KMS-11 (cell line): Measurements from ENCODE around the gene ITGA1.

ENCODE experiments used
- H2AFZ ChIP-seq: fragments of 200-600 bp; sonication (generic); 2 replicates; pipeline ENCODE4 v1.6.1; 2016; ENCODE audit warnings: antibody characterized with exemption, mixed run types, low read depth
- H3K27ac ChIP-seq: fragments of 200-600 bp; sonication (generic); 2 replicates; pipeline ENCODE4 v1.6.1; 2016; ENCODE audit warnings: mild to moderate bottlenecking, mixed run types
- H3K27me3 ChIP-seq: fragments of 200-600 bp; sonication (generic); 2 replicates; pipeline ENCODE4 v1.6.1; 2017; ENCODE audit warnings: mild to moderate bottlenecking, low read depth, mixed run types, moderate library complexity; ENCODE audit not compliant: insufficient read depth
- H3K36me3 ChIP-seq: fragments of 200-600 bp; sonication (generic); 2 replicates; pipeline ENCODE4 v1.6.1; 2017; ENCODE audit warnings: mild to moderate bottlenecking, mixed run types; ENCODE audit not compliant: insufficient read depth
- H3K4me1 ChIP-seq: fragments of 200-600 bp; sonication (generic); 2 replicates; pipeline ENCODE4 v1.6.1; 2016; ENCODE audit warnings: mild to moderate bottlenecking, low read depth, mixed run types; ENCODE audit not compliant: poor library complexity, severe bottlenecking
- H3K4me2 ChIP-seq: fragments of 200-600 bp; sonication (generic); 2 replicates; pipeline ENCODE4 v1.7.0; 2016; ENCODE audit warnings: mild to moderate bottlenecking, mixed run types
- H3K4me3 ChIP-seq: fragments of 200-600 bp; sonication (generic); IDR thresholded peaks from 2 replicates; pipeline ENCODE4 v1.6.1; 2017; ENCODE audit warnings: low read depth, low read length, mixed read lengths; ENCODE audit not compliant: insufficient read depth
- H3K79me2 ChIP-seq: fragments of 200-600 bp; sonication (generic); 2 replicates; pipeline ENCODE4 v1.6.1; 2016; ENCODE audit warnings: low read depth, mixed run types; ENCODE audit not compliant: insufficient read depth
- H3K9ac ChIP-seq: fragments of 200-600 bp; sonication (generic); 2 replicates; pipeline ENCODE4 v1.6.1; 2016; ENCODE audit warnings: mild to moderate bottlenecking, mixed run types
- H4K20me1 ChIP-seq: fragments of 200-600 bp; sonication (generic); 2 replicates; pipeline ENCODE4 v1.6.1; 2016; ENCODE audit warnings: mild to moderate bottlenecking, mixed run types; ENCODE audit not compliant: insufficient read depth
- CTCF ChIP-seq: fragments of 200-600 bp; sonication (generic); conservative IDR thresholded peaks from 2 replicates; pipeline ENCODE4 v1.6.1; 2017; ENCODE audit warnings: low read depth, mild to moderate bottlenecking, antibody characterized with exemption, low read length, moderate library complexity, mixed read lengths

Gene ITGA1

GRCh38 chr5:52800394-52801213 lies 12.9 kb downstream of the ITGA1 start:
- H3K79me2 ChIP-seq = peaks cover 47% of the 10 kb centered on the region
- peaks cover 33% of the 10 kb centered on the region for H3K4me1 ChIP-seq

GRCh38 chr5:52801329-52801728 lies 13.6 kb downstream of the ITGA1 start:
- no peaks in the 10 kb centered on the region for H3K27me3 ChIP-seq
- peak overlapping the region; percentile 81 for H3K4me2 ChIP-seq
- peaks cover 33% of the 10 kb centered on the region for H3K4me1 ChIP-seq
- H3K79me2 ChIP-seq = peaks cover 47% of the 10 kb centered on the region
- H3K4me3 ChIP-seq = peak overlapping the region; percentile 19
- no peak for TF ChIP-seq CTCF
- peaks cover 14% of the 10 kb centered on the region for H3K36me3 ChIP-seq
- H3K27ac ChIP-seq = peak overlapping the region; percentile 95
- peak overlapping the region; percentile 96 for H3K9ac ChIP-seq
- peaks cover 21% of the 10 kb centered on the region for H4K20me1 ChIP-seq
- H2AFZ ChIP-seq = no peak overlapping the region

More at GRCh38 chr5:52800394-52801213, 12.9 kb downstream of the ITGA1 start:
- no peak for TF ChIP-seq CTCF
- Histone ChIP-seq H3K27me3 (no peaks in the 10 kb centered on the region), H4K20me1 (peaks cover 21% of the 10 kb centered on the region), H3K36me3 (peaks cover 14% of the 10 kb centered on the region), H3K9ac (peak overlapping the region; percentile 96), H3K4me3 (peak overlapping the region; percentile 19), H3K4me2 (peak overlapping the region; percentile 81), H3K27ac (peak overlapping the region; percentile 95), H2AFZ (peak overlapping the region; percentile 96)

- peaks cover 47% of the 10 kb centered on the region for H3K79me2 ChIP-seq
- H3K4me2 ChIP-seq = peak overlapping the region; percentile 81
- H3K27me3 ChIP-seq = no peaks in the 10 kb centered on the region
- no peak for TF ChIP-seq CTCF
- no peak overlapping the region for H2AFZ ChIP-seq
- H4K20me1 ChIP-seq = peaks cover 21% of the 10 kb centered on the region
- peaks cover 33% of the 10 kb centered on the region for H3K4me1 ChIP-seq
- peaks cover 14% of the 10 kb centered on the region for H3K36me3 ChIP-seq
- H3K9ac ChIP-seq = peak overlapping the region; percentile 96; the same call in 1 of the 2 replicates
- peak overlapping the region; percentile 2; the same call in 1 of the 2 replicates for H3K27ac ChIP-seq
- H3K4me3 ChIP-seq = no peak overlapping the region
These were observed 14.7 kb downstream of the ITGA1 start for GRCh38 chr5:52802272-52802973.

- no peak for TF ChIP-seq CTCF
- peaks cover 21% of the 10 kb centered on the region for H4K20me1 ChIP-seq
- H3K4me2 ChIP-seq = peak overlapping the region; percentile 81
- H3K4me3 ChIP-seq = no peak overlapping the region
- H3K4me1 ChIP-seq = peaks cover 33% of the 10 kb centered on the region
- peaks cover 14% of the 10 kb centered on the region for H3K36me3 ChIP-seq
- H3K27ac ChIP-seq = no peak overlapping the region
- no peaks in the 10 kb centered on the region for H3K27me3 ChIP-seq
- H3K9ac ChIP-seq = no peak overlapping the region
- no peak overlapping the region for H2AFZ ChIP-seq
- peaks cover 47% of the 10 kb centered on the region for H3K79me2 ChIP-seq
These were observed 15.2 kb downstream of the ITGA1 start for GRCh38 chr5:52802974-52803336.
